ENCODE results near the gene CAMK2D.

Gene CAMK2D

DNA sequence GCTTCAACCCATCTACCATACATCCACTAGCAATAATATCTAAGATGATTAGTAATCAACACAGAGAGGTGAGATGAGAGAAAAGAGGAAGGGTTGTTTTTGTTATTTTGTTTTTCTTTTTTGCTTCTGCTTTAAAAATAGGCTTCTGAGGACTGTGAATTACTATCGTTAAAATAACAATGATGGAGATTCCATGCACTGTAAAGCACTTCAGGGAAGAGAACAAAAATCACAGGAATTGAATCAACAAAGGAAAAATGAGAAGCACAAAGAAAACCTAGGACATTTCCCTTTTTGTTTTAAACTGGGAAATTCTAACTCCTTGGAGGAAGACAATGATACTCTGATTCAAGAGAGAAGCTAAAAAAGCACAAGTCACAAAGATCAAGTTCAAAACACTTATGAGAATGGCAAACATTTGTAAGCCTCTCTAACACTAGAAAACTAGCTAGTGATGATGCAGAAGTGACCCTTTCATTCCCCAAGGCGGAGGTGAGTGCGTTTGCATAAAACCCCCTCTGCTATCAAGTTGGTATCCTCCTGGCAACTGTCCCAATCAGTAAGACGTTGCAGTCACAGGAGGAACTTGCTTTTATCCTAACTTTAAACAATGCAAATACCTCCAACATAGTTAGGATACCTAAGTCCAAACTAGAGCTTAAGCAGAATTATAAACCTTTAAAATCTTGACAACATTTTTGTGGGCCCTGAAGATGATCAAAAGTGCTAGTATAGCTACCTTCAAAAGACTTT is 308.5 kb downstream of the CAMK2D start:
- peak; percentile 53 for FAIRE-seq
- no peak for DNase-seq (ENCODE audit: insufficient read length, low spot score)

DNA sequence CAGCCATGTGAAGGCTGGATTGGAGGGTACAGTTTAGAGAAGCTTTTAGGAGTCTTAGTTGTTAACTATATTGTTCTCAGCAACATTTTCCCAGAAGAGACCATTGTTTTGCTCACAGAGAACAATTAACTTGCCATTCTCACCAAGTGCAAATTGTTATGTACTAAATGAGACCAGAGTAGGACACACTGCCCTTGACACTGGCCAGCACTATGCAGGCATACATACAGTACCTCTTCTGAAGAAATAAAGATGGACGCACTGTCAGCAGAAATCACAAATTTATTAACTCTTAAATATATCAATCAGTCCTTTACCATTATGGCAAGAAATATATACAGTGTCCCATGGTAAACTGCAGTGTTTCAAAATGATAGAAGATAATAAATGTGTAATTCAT is 309.4 kb downstream of the CAMK2D start:
- FAIRE-seq: no peak
- no peak for DNase-seq (ENCODE audit: insufficient read length, low spot score)

GRCh38 chr4:113450295-113451080 is 311.1 kb downstream of the CAMK2D start:
- DNase-seq (ENCODE audit: insufficient read length, low spot score): no peak
- no peak for FAIRE-seq

- DNase-seq (ENCODE audit: insufficient read length, low spot score) (no peak), FAIRE-seq (no peak)
Measured at GRCh38 chr4:113449410-113449974, 312.0 kb downstream of the CAMK2D start.

DNA sequence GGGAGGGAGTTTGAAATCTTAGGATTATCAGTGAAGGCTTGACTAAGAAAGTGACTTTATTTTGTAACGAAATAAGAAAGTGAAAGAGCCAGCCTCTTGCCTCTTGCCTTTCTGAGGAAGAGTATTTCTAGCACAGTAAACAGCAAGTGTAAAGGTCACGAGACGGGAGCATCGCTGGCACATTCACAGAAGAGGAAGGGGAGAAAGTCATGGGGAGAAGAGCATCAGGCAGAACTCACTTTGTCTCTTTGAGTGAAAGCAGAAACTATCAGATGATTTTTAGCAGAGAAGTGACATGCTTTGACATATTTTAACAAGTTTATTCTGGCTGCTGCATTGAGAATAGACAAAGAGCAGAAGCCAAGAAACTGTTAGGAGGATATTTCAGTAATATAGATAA is 313.8 kb downstream of the CAMK2D start:
- no peak for DNase-seq (ENCODE audit: insufficient read length, low spot score)
- FAIRE-seq: peak; percentile 84

- FAIRE-seq: peak; percentile 8
Measured at GRCh38 chr4:113447061-113447460, 314.5 kb downstream of the CAMK2D start.

GRCh38 chr4:113446019-113446418 is 315.5 kb downstream of the CAMK2D start:
- no peak for DNase-seq (ENCODE audit: insufficient read length, low spot score)
- FAIRE-seq: no peak

More at GRCh38 chr4:113447061-113447460, 314.5 kb downstream of the CAMK2D start:
- DNase-seq (ENCODE audit: insufficient read length, low spot score): no peak

DNA sequence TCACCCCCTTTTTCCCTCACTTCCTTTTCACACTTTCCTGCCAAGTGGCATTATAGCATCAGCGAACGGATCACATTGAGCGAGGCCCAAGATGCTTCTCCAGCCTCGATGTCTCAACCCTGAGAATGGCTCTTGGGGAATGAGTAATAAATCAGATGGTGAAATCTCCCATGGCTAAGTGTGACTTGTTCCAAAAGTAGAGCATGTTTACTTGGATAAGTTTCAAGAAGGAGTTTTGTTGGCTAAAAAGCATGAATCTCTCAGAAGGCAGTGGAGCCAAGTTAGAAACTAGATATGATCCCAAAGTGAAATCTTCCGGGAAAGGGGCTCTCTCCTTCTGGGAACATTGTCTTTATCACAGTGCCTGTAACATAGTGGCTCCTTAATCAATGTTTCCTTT is 316.3 kb downstream of the CAMK2D start:
- no peak for DNase-seq (ENCODE audit: insufficient read length, low spot score)
- FAIRE-seq: no peak

GRCh38 chr4:113444386-113444785 is 317.2 kb downstream of the CAMK2D start:
- no peak for FAIRE-seq
- no peak for DNase-seq (ENCODE audit: insufficient read length, low spot score)

GRCh38 chr4:113442826-113443225 is 318.7 kb downstream of the CAMK2D start:
- no peak for DNase-seq (ENCODE audit: insufficient read length, low spot score)
- no peak for FAIRE-seq

DNA sequence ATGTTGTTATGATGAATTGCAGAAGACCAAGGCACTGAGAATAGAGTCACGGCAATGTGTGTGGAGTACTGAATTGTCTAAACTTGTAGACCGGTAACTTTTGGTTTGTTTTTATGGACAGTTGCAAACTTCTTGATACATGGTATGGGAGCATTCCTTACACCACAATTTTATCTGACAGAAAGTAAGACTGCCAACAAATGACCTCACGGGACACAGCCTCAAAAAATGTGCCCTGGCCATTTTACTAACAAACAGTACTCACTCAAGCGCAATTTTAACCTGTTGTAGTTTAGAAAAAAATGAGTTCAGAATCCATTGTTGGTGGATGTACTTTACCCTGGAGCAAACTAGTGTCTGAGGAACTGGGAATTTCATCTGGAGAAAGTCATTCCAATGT is 321.2 kb downstream of the CAMK2D start:
- no peak for DNase-seq (ENCODE audit: insufficient read length, low spot score)
- FAIRE-seq: no peak

DNA sequence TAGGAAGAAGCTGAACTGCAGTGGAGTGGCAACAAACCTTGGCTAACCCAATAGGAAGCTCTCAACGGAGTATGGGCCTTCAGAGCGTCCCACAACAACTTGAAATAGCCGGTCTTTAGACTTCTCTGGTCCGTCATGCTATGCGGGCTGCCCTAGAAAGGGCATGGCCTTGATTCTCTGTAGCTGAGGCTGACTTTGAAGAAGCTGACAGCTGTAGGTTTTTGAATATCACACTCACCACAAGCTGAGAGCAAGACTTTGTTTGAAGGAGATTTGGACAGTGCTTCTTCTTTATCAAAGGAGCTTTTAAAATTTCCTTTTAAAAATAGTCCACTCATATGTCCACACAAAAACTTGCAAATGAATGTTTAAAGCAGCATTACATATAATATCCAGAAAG is 322.9 kb downstream of the CAMK2D start:
- no peak for DNase-seq (ENCODE audit: insufficient read length, low spot score)
- no peak for FAIRE-seq

- no peak for FAIRE-seq
- no peak for DNase-seq (ENCODE audit: insufficient read length, low spot score)
Measured at GRCh38 chr4:113437129-113437528, 324.4 kb downstream of the CAMK2D start.

DNA sequence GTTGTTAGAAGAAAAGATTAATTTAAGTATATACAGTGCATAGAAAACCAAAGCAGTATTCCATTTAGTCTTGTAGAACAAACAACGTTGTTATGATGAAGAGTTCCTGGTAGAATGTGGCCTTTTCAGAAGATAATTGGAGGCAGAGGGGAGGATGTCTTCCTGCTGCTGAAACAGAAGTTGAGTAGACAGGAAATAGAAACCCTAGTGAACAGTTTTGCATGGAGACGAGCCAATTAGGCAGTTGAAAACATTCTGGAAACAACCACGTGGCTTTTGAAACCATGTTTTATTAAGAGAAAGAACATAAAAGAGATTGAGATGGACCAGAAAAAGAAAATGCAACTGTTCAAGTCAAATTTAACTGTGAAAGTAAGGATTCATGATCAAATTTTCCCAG is 325.2 kb downstream of the CAMK2D start:
- no peak for FAIRE-seq

DNA sequence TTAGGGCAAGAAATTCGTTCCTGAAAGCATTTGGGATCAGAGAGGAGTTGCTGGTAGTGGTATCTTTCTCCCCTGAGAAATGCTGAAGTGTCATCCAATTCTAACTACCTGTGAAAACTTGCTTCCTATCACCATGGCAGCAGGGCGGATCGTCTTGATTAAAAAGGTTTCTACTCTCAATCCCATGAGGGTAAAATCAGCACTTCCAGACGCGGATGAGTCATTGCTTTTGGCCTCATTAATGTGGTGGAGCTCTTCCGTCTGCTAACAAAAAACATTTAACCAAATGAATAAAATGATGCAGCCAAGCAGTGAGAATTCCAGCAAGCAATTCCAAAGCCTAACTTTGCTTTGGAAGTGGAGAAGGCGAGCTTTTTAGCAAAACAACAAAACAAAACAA is 325.6 kb downstream of the CAMK2D start:
- FAIRE-seq: no peak
- DNase-seq (ENCODE audit: insufficient read length, low spot score): no peak

More for the DNA sequence above, 325.2 kb downstream of the CAMK2D start:
- no peak for DNase-seq (ENCODE audit: insufficient read length, low spot score)

- no peak for DNase-seq (ENCODE audit: insufficient read length, low spot score)
- no peak for FAIRE-seq
Measured at GRCh38 chr4:113434247-113434587, 327.3 kb downstream of the CAMK2D start.

- DNase-seq (ENCODE audit: insufficient read length, low spot score) (no peak), FAIRE-seq (no peak)
Measured at GRCh38 chr4:113433536-113434246, 327.8 kb downstream of the CAMK2D start.

DNA sequence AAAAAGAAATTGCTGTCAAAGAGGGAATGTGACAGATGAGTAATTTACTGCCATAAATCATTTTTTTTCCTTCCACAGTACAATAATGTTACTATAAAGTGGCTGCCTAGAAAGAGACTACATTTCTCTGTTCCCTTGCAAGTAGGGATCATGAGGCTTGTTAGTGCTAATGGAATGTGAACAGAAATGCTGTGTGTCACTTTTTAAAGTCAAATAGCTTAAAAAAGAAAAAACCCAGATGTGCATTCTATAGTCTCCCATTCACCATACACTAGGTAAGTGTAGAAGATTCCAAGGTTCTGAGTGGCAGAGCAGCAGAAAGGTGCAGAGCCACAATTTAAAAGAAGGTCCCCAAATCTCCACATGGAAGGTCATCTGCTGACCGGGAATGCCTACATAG is 328.4 kb downstream of the CAMK2D start:
- no peak for FAIRE-seq
- no peak for DNase-seq (ENCODE audit: insufficient read length, low spot score)

DNA sequence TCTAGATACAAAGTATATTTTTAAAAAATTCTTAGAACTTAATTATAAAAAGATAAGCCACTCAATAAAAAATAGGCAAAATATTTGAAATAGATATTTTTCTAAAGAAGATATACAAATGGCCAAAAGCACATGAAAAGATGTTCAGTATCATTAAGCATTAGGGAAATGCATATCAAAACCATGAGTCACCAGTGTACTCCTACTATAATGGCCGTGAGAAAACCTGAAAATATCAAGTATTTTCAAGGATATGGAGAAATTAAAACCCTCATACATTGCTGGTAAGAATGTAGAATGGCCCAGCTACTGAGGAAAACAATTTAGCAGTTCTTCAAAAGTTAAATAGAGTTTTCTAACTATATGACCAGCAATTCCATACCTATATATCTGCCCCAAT is 337.9 kb downstream of the CAMK2D start:
- FAIRE-seq: no peak
- DNase-seq (ENCODE audit: insufficient read length, low spot score): no peak

DNA sequence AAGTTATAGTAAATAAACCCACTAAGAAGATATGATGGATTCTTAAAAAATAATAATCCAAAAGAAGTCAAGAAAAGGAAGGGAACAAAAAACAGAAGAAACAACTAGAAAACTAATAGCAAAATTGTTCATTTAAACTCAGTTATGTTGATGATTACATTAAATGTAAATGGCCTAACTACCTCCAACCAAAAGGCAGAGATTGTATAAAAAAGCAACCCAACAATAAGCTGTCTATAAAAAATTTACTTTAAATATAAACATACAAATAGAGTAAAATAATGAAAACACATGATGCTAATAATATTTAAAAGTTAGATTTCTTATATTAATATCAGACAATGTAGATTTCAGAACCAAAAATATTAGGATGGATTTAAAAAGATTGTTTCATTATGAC is 340.6 kb downstream of the CAMK2D start:
- no peak for DNase-seq (ENCODE audit: insufficient read length, low spot score)
- no peak for FAIRE-seq

- no peak for FAIRE-seq
- DNase-seq (ENCODE audit: insufficient read length, low spot score): no peak
Measured at GRCh38 chr4:113419631-113420030, 341.9 kb downstream of the CAMK2D start.
